Smooth muscle cell (in vitro differentiated cells): ENCODE data around the gene PADI2. TPM values are rescaled to one million over a fixed set of nuclear protein-coding genes. Genes with fewer than 3 reads are reported as not detected.

Experiments
- DNase-seq: peaks from one replicate; lab custom pipeline; 2025; ENCODE audit not compliant: unreplicated experiment; lab: John Stamatoyannopoulos, UW
- H2AFZ ChIP-seq: fragments of 200-600 bp; sonication (generic); 2 replicates; pipeline ENCODE4 v1.6.0; 2016; ENCODE audit warnings: antibody characterized with exemption, low read depth, mild to moderate bottlenecking
- H3F3A ChIP-seq: fragments of 200-600 bp; sonication (generic); 2 replicates; pipeline ENCODE4 v1.6.0; 2017; ENCODE audit warnings: antibody characterized with exemption, low read depth
- H3K27ac ChIP-seq: fragments of 200-600 bp; sonication (generic); 2 replicates; pipeline ENCODE4 v1.5.1; 2016; ENCODE audit warnings: low read depth, mild to moderate bottlenecking
- H3K27me3 ChIP-seq: fragments of 200-600 bp; sonication (generic); 2 replicates; pipeline ENCODE4 v1.6.1; 2016; ENCODE audit warnings: low read depth, mild to moderate bottlenecking
- H3K36me3 ChIP-seq: fragments of 200-600 bp; sonication (generic); 2 replicates; pipeline ENCODE4 v1.5.1; 2016; ENCODE audit warnings: low read depth
- H3K4me1 ChIP-seq: fragments of 200-600 bp; sonication (generic); 2 replicates; pipeline ENCODE4 v1.5.1; 2016; ENCODE audit warnings: low read depth
- H3K4me2 ChIP-seq: fragments of 200-600 bp; sonication (generic); 2 replicates; pipeline ENCODE4 v1.6.0; 2016; ENCODE audit warnings: mild to moderate bottlenecking
- H3K4me3 ChIP-seq: fragments of 200-600 bp; sonication (generic); 2 replicates; pipeline ENCODE4 v1.5.1; 2016; ENCODE audit warnings: mild to moderate bottlenecking
- H3K79me2 ChIP-seq: fragments of 200-600 bp; sonication (generic); 2 replicates; pipeline ENCODE4 v1.6.0; 2016; ENCODE audit warnings: low read depth, mild to moderate bottlenecking
- H3K9ac ChIP-seq: fragments of 200-600 bp; sonication (generic); 2 replicates; pipeline ENCODE4 v1.6.0; 2016; ENCODE audit warnings: low read depth
- H3K9me3 ChIP-seq: fragments of 200-600 bp; sonication (generic); replicated peaks from 2 replicates; pipeline ENCODE4 v1.5.1; 2016; ENCODE audit warnings: low read depth
- H4K20me1 ChIP-seq: fragments of 200-600 bp; sonication (generic); 2 replicates; pipeline ENCODE4 v1.6.0; 2016; ENCODE audit warnings: low read depth
- WGBS: methylation state at CpG from one replicate; pipeline ENCODE4 v1.1.7; 2016; ENCODE audit warnings: low lambda C conversion rate; 5-methylcytosine and 5-hydroxymethylcytosine counted together
- polyA plus RNA-seq: library from polyadenylated mRNA; unstranded; fragments of >200 nt; fragmentation: Nextera tagmentation; extraction: Ambion mirVana; gene quantifications from 2 replicates; pipeline ENCODE4 v1.2.1, GENCODE V29; 2016
- total RNA-seq: library from RNA; depleted of rRNA; stranded (reverse); fragments of >200 nt; gene quantifications from 2 replicates; pipeline ENCODE4 v1.2.3, GENCODE V29; 2014
- TF ChIP-seq, protein P1 (sequence below): fragments of 200-600 bp; sonication (generic); IDR thresholded peaks from 2 replicates; pipeline ENCODE4 v1.5.1; 2017; ENCODE audit warnings: borderline replicate concordance, mild to moderate bottlenecking, antibody characterized with exemption; ENCODE audit not compliant: insufficient read depth, poor library complexity, severe bottlenecking

The PADI2 gene
- total and polyA plus RNA-seq, 2 experiments from 2014 or later, result not detected

- no peaks in the 10 kb centered on the region for H3K36me3 ChIP-seq
- H3K4me3 ChIP-seq, result no peak overlapping the region
- H2AFZ ChIP-seq, result no peak overlapping the region
- no peak for DNase-seq
- H3K9me3 ChIP-seq, result no peaks in the 10 kb centered on the region
- no peaks in the 10 kb centered on the region for H3K79me2 ChIP-seq
- no peaks in the 10 kb centered on the region for H4K20me1 ChIP-seq
- no peaks in the 10 kb centered on the region for H3K4me1 ChIP-seq
- H3K27me3 ChIP-seq, result no peaks in the 10 kb centered on the region
- no peak overlapping the region for H3K4me2 ChIP-seq
- no peak overlapping the region for H3K9ac ChIP-seq
- H3K27ac ChIP-seq, result no peak overlapping the region
- TF ChIP-seq, protein P1, sequence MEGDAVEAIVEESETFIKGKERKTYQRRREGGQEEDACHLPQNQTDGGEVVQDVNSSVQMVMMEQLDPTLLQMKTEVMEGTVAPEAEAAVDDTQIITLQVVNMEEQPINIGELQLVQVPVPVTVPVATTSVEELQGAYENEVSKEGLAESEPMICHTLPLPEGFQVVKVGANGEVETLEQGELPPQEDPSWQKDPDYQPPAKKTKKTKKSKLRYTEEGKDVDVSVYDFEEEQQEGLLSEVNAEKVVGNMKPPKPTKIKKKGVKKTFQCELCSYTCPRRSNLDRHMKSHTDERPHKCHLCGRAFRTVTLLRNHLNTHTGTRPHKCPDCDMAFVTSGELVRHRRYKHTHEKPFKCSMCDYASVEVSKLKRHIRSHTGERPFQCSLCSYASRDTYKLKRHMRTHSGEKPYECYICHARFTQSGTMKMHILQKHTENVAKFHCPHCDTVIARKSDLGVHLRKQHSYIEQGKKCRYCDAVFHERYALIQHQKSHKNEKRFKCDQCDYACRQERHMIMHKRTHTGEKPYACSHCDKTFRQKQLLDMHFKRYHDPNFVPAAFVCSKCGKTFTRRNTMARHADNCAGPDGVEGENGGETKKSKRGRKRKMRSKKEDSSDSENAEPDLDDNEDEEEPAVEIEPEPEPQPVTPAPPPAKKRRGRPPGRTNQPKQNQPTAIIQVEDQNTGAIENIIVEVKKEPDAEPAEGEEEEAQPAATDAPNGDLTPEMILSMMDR, result no peak
- no peaks in the 10 kb centered on the region for H3F3A ChIP-seq
- 95% methylated on average over 7 of the region's 7 CpGs for WGBS
Measured at GRCh38 chr1:17163371-17163770, 44.1 kb upstream of the PADI2 start.

- H3F3A ChIP-seq, result no peaks in the 10 kb centered on the region
- H3K4me1 ChIP-seq, result no peaks in the 10 kb centered on the region
- no peak overlapping the region for H3K9ac ChIP-seq
- no peak overlapping the region for H3K4me2 ChIP-seq
- H3K27ac ChIP-seq, result no peak overlapping the region
- no peaks in the 10 kb centered on the region for H3K79me2 ChIP-seq
- no peak overlapping the region for H3K4me3 ChIP-seq
- H4K20me1 ChIP-seq, result no peaks in the 10 kb centered on the region
- no peaks in the 10 kb centered on the region for H3K36me3 ChIP-seq
- no peak for DNase-seq
- TF ChIP-seq, protein P1, result no peak
- no peaks in the 10 kb centered on the region for H3K9me3 ChIP-seq
- whole genome bisulfite sequencing, result 73% methylated on average over 7 of the region's 7 CpGs
- no peak overlapping the region for H2AFZ ChIP-seq
- no peaks in the 10 kb centered on the region for H3K27me3 ChIP-seq
Measured at GRCh38 chr1:17162941-17163340, 43.7 kb upstream of the PADI2 start.

DNA sequence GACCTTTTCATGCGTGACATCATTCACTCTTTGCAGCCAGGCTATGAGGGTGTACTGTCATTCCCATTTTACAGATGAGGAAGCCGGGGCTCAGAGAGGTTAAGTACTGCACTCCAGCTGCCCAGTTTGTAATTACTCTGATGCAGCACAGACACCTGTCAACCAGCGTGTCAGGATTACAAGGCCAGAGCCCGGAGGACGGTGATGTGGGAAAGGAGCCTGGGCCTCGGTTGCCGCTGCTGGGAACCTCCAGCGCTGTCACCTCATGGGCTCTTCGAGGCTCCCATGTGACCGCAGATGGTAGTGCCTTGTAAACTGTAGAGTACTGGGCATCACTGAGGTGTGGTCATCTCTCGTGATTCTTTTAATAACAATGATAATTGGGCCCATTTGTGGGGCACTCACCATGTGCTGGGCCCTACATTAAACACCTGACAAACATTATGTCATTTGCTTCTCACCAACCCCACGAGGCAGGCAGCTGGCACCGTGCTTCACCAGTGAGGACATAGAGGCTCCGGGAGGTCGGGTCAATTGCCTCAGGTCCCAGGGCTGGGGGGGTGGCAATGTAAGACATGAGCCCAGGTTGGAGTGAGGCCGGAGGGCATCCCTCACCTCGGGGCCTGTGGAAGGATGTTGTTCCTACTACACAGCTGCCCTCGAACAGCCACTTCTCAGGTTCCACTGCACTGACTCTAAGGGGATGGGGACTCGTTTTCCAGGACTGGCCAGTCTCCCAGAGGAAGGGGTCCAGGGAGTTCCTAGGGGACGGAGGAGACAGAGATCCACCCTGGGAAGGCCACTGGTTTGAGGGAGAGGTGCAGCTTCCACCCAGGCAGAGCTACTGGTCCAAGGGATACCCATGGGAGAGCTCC is 42.9 kb upstream of the PADI2 start:
- no peak overlapping the region for H2AFZ ChIP-seq
- H3K27ac ChIP-seq, result no peak overlapping the region
- 87% methylated on average over 20 of the region's 20 CpGs for WGBS
- H3K36me3 ChIP-seq, result no peaks in the 10 kb centered on the region
- TF ChIP-seq, protein P1, result no peak
- no peak for DNase-seq
- H3K4me3 ChIP-seq, result no peak overlapping the region
- no peak overlapping the region for H3K9ac ChIP-seq
- H3K4me1 ChIP-seq, result no peaks in the 10 kb centered on the region
- no peaks in the 10 kb centered on the region for H3K27me3 ChIP-seq
- H3F3A ChIP-seq, result no peaks in the 10 kb centered on the region
- H3K79me2 ChIP-seq, result no peaks in the 10 kb centered on the region
- no peaks in the 10 kb centered on the region for H4K20me1 ChIP-seq
- H3K9me3 ChIP-seq, result no peaks in the 10 kb centered on the region
- H3K4me2 ChIP-seq, result no peak overlapping the region
